Adrenal gland (tissue), 5 donors: ENCODE data around the gene MAD1L1.

ENCODE experiments used
- POLR2A ChIP-seq, 2 donors: fragments of 450-650 bp; IDR thresholded peaks; one replicate each; pipeline ENCODE4 v1.6.1; 2017; ENCODE audit warnings: antibody characterized with exemption in 2 of 2, mild to moderate bottlenecking in 2 of 2, moderate library complexity in 1 of 2
- TF ChIP-seq, protein P1 (sequence below), 6 experiments: fragments of 450-650 bp in 4 of 6; fragments of 200-600 bp in 2 of 6; sonication (generic) in 1 of 6; IDR thresholded peaks; 1 replicate in 5 of 6; 2 replicates in 1 of 6; pipeline versions ENCODE4 v1.5.1 to v1.8.0; 2016 to 2021; ENCODE audit warnings: antibody characterized with exemption in 6 of 6, mild to moderate bottlenecking in 2 of 6, moderate library complexity in 1 of 6
- donor health status: DM: no; HTN: no; CAD: no.

DNA sequence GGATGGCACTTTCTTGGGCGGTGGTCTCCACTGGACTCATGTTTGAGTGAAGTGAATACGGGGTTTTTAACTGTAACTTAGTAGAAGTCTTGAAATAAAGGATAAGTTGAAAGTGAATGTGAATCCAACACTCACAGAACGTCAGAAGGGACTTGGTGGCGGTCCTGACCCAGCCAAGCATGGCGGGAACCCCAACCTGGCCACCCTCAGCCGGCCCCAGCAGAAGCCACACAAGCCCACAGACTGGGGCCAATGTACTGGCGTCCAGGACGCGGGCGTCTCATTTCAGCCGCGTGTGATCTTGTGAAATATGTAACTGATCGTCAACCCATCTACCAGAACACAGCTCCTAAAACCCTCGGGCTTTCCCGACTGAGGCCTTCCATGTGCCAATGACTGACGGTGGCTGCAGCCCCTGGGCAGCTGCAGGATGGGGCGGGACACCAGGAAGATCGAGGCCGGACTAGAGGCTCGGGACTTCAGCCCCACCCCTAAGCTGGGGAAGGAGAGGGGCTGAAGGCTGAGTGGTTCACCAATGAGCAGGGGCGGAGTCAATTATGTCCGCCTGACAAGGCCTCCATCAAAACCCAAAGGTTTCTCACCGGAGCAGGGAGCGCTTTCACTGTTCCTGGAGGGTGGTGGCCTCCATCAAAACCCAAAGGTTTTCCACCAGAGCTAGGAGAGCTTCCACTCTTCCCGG, 161.5 kb downstream of the MAD1L1 start:
- TF ChIP-seq, protein P1, sequence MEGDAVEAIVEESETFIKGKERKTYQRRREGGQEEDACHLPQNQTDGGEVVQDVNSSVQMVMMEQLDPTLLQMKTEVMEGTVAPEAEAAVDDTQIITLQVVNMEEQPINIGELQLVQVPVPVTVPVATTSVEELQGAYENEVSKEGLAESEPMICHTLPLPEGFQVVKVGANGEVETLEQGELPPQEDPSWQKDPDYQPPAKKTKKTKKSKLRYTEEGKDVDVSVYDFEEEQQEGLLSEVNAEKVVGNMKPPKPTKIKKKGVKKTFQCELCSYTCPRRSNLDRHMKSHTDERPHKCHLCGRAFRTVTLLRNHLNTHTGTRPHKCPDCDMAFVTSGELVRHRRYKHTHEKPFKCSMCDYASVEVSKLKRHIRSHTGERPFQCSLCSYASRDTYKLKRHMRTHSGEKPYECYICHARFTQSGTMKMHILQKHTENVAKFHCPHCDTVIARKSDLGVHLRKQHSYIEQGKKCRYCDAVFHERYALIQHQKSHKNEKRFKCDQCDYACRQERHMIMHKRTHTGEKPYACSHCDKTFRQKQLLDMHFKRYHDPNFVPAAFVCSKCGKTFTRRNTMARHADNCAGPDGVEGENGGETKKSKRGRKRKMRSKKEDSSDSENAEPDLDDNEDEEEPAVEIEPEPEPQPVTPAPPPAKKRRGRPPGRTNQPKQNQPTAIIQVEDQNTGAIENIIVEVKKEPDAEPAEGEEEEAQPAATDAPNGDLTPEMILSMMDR (IDR thresholded peaks at IDR 0.05): no peak
- TF ChIP-seq POLR2A (IDR thresholded peaks at IDR 0.05): no peak
